ENCODE results near the gene DIPK1C. TPM values are rescaled to one million over a fixed set of nuclear protein-coding genes. Genes with fewer than 3 reads are reported as not detected.
A peak's percentile ranks its signal among the peaks of the same experiment; 100 is the strongest.

Gene DIPK1C
- total and polyA plus RNA-seq, 2 experiments from 2014 or later: 0.07 TPM; not detected in 1

- TF ChIP-seq ZNF462 (CRISPR knock-in tag; IDR thresholded peaks at IDR 0.05) (0 out of 2 replicates have a peak, but pooled peaks have one; percentile 34), CTCF (conservative IDR thresholded peaks at IDR 0.05; ENCODE audit: low read depth in 2 of 2) (peak; percentile 40 to 54)
Observed at GRCh38 chr18:74459889-74460288, 2.8 kb upstream of the DIPK1C start (continued).

GRCh38 chr18:74457725-74458421 is 765 bp upstream of the DIPK1C start:
- peaks cover 17% of the 10 kb centered on the region for H3K4me1 Mint-ChIP-seq
- no peaks in the 10 kb centered on the region for H3K79me2 ChIP-seq (replicated peaks; ENCODE audit: insufficient read depth)
- TF ChIP-seq EZH2 (IDR thresholded peaks at IDR 0.05; ENCODE audit: low read depth, unreplicated experiment) (peak; percentile 1), ZNF114 (CRISPR knock-in tag; IDR thresholded peaks at IDR 0.05) (no peak)
- DNase-seq (ENCODE audit: low spot score): peak; percentile 11
- peaks cover 60% of the 10 kb centered on the region for H3K27me3 ChIP-seq (ENCODE audit: insufficient read depth)
- H3K4me2 ChIP-seq: peak overlapping the region; percentile 82
- peak overlapping the region; percentile 88 for H3K4me3 Mint-ChIP-seq
- H2AFZ ChIP-seq: no peak overlapping the region; the same call in 1 of the 2 replicates
- H3K9me2 ChIP-seq (ENCODE audit: insufficient read depth): no peaks in the 10 kb centered on the region
- ATAC-seq: no peak
- H3K27ac Mint-ChIP-seq: no peak overlapping the region
- no peaks in the 10 kb centered on the region for H3K36me3 ChIP-seq (ENCODE audit: insufficient read depth)
- H3K4me1 ChIP-seq (ENCODE audit: insufficient read depth): peaks cover 5% of the 10 kb centered on the region
- H3K27me3 Mint-ChIP-seq (ENCODE audit: insufficient read depth, low read depth, poor library complexity): peaks cover 41% of the 10 kb centered on the region
- H3K9me3 Mint-ChIP-seq: no peaks in the 10 kb centered on the region
- H3K27ac ChIP-seq (ENCODE audit: low read depth): no peak overlapping the region
- H3F3A ChIP-seq (replicated peaks; ENCODE audit: low read depth): no peaks in the 10 kb centered on the region
- peak overlapping the region; percentile 77 for H3K4me3 ChIP-seq
- H3K36me3 Mint-ChIP-seq (ENCODE audit: low read depth): no peaks in the 10 kb centered on the region
- H4K20me1 ChIP-seq (replicated peaks; ENCODE audit: insufficient read depth): no peaks in the 10 kb centered on the region
